Nephron progenitor cell (in vitro differentiated cells): ENCODE data around the gene PGPEP1.
"Not testable (repeated sequence)": the region's sequence is repeated elsewhere in the genome, so short reads cannot be mapped to it uniquely, and the experiment has no call there.

Source experiments
- DNase-seq: peaks from one replicate; pipeline ENCODE4 v3.0.0; 2021
- H3K27ac Mint-ChIP-seq: 2 replicates; pipeline ENCODE4 v1.8.0; 2021; ENCODE audit warnings: mild to moderate bottlenecking, moderate library complexity, mixed read lengths
- H3K27me3 Mint-ChIP-seq: 2 replicates; pipeline ENCODE4 v1.8.0; 2021; ENCODE audit warnings: mild to moderate bottlenecking, low read depth, mixed read lengths; ENCODE audit not compliant: poor library complexity
- H3K36me3 Mint-ChIP-seq: 2 replicates; pipeline ENCODE4 v1.8.0; 2021; ENCODE audit warnings: low read depth, mixed read lengths
- H3K4me1 Mint-ChIP-seq: 2 replicates; pipeline ENCODE4 v1.8.0; 2021; ENCODE audit warnings: mixed read lengths
- H3K4me3 Mint-ChIP-seq: 2 replicates; pipeline ENCODE4 v1.8.0; 2021; ENCODE audit warnings: mild to moderate bottlenecking, moderate library complexity, mixed read lengths
- H3K9me3 Mint-ChIP-seq: 2 replicates; pipeline ENCODE4 v1.8.0; 2021; ENCODE audit warnings: mild to moderate bottlenecking, moderate library complexity, mixed read lengths
- CTCF ChIP-seq: fragments of 200-600 bp; sonication (generic); IDR thresholded peaks from 2 replicates; pipeline ENCODE4 v1.5.0; 2021; ENCODE audit warnings: antibody characterized with exemption

Gene PGPEP1

DNA sequence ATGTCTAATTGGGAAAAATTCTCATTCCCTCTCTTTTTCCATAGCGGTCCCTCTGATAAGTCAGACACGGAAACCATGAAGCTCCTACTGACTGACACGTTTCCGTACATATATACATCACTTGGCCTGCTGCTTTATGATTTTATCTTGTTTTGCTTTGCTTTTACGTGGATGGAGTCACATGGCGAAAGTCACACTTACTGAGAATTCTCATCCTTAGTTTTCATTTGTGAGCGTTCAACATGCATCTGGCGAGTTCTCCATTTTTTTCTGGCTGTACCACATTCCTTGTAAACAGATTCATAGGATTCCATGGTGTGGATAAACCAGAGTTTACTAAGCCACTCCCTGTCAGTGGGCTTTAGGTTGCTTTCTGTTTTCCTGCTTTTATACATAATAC is 21.2 kb downstream of the PGPEP1 start:
- DNase-seq = no peak
- TF ChIP-seq CTCF = no peak
- H3K9me3 Mint-ChIP-seq = peaks cover 33% of the 10 kb centered on the region
- H3K27me3 Mint-ChIP-seq = peaks cover 2% of the 10 kb centered on the region
- peaks cover 22% of the 10 kb centered on the region for H3K4me1 Mint-ChIP-seq
- H3K4me3 Mint-ChIP-seq = no peak overlapping the region
- H3K36me3 Mint-ChIP-seq = peaks cover 43% of the 10 kb centered on the region
- H3K27ac Mint-ChIP-seq = no peak overlapping the region

- TF ChIP-seq CTCF = no peak
- no peak for DNase-seq
- no peak overlapping the region for H3K4me3 Mint-ChIP-seq
- peaks cover 2% of the 10 kb centered on the region for H3K27me3 Mint-ChIP-seq
- peaks cover 30% of the 10 kb centered on the region for H3K36me3 Mint-ChIP-seq
- H3K27ac Mint-ChIP-seq = no peak overlapping the region
- H3K4me1 Mint-ChIP-seq = peaks cover 22% of the 10 kb centered on the region
- H3K9me3 Mint-ChIP-seq = peaks cover 20% of the 10 kb centered on the region
Observed at GRCh38 chr19:18362934-18363542, 22.6 kb downstream of the PGPEP1 start.

DNA sequence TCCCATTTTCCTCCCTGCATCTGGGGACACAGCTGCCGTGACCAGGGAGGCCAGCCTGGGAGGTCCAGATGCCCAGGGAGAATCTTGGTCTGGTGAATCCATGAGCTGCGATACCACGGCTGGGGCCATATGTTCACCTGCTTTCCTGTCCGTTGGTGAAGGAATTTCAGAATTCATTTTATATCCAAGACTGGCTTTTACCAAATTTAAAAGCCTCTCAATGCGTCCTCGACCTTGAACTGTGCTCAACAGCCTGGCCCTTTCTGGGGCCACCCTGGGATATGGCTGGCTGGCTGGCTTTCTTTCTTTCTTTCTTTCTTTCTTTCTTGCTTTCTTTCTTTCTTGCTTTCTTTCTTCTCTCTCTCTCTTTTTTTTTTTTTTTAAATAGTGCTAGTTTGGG is 23.4 kb downstream of the PGPEP1 start:
- no peak for DNase-seq
- H3K27me3 Mint-ChIP-seq = peaks cover 2% of the 10 kb centered on the region
- no peak overlapping the region for H3K27ac Mint-ChIP-seq
- TF ChIP-seq CTCF = no peak
- H3K9me3 Mint-ChIP-seq = peaks cover 14% of the 10 kb centered on the region
- peaks cover 27% of the 10 kb centered on the region for H3K4me1 Mint-ChIP-seq
- no peak overlapping the region for H3K4me3 Mint-ChIP-seq
- peaks cover 22% of the 10 kb centered on the region for H3K36me3 Mint-ChIP-seq

GRCh38 chr19:18364277-18364825 is 24.0 kb downstream of the PGPEP1 start:
- Mint-ChIP-seq H3K36me3 (peaks cover 17% of the 10 kb centered on the region), H3K27ac (peak overlapping the region; percentile 61), H3K9me3 (peaks cover 11% of the 10 kb centered on the region), H3K4me1 (peaks cover 33% of the 10 kb centered on the region)
- H3K4me3 Mint-ChIP-seq, H3K27me3 Mint-ChIP-seq, DNase-seq: not testable (repeated sequence)

GRCh38 chr19:18364826-18365528 is 24.6 kb downstream of the PGPEP1 start:
- peaks cover 2% of the 10 kb centered on the region for H3K27me3 Mint-ChIP-seq

More at GRCh38 chr19:18364826-18365528, 24.6 kb downstream of the PGPEP1 start:
- no peak for DNase-seq
- peak overlapping the region; percentile 61 for H3K27ac Mint-ChIP-seq
- peaks cover 39% of the 10 kb centered on the region for H3K4me1 Mint-ChIP-seq
- H3K9me3 Mint-ChIP-seq = peaks cover 10% of the 10 kb centered on the region
- H3K36me3 Mint-ChIP-seq = peaks cover 11% of the 10 kb centered on the region
- no peak for TF ChIP-seq CTCF
- no peak overlapping the region for H3K4me3 Mint-ChIP-seq
